ENCODE measurements around the gene DPF3.

DNA sequence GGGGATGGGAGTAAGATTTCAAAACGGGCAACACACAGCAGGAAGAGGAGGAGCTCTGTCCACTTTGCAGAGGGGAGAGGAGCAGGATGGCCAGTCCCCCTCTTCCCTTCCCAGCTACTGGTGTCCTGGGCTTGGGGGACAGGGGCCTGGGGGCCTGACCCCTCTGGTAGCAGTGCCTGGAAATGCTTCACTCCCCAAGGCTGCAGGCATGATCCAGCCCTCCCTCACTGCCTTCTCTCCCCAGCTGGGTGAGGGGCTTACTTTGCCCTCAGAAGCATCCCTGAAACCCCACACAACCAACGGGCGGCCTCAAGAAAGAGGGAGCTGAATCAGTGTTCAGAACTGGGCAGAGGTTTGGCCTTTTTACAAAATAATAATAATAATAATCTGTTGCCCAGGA is 279.5 kb downstream of the DPF3 start:
- TF ChIP-seq, protein P1, sequence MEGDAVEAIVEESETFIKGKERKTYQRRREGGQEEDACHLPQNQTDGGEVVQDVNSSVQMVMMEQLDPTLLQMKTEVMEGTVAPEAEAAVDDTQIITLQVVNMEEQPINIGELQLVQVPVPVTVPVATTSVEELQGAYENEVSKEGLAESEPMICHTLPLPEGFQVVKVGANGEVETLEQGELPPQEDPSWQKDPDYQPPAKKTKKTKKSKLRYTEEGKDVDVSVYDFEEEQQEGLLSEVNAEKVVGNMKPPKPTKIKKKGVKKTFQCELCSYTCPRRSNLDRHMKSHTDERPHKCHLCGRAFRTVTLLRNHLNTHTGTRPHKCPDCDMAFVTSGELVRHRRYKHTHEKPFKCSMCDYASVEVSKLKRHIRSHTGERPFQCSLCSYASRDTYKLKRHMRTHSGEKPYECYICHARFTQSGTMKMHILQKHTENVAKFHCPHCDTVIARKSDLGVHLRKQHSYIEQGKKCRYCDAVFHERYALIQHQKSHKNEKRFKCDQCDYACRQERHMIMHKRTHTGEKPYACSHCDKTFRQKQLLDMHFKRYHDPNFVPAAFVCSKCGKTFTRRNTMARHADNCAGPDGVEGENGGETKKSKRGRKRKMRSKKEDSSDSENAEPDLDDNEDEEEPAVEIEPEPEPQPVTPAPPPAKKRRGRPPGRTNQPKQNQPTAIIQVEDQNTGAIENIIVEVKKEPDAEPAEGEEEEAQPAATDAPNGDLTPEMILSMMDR (IDR thresholded peaks at IDR 0.05 in 4 of 5, conservative IDR thresholded peaks at IDR 0.05 in 1 of 5), result no peak
- TF ChIP-seq POLR2A (IDR thresholded peaks at IDR 0.05), result no peak

Measured in gastrocnemius medialis (tissue), 4 donors.